ENCODE results near the gene OR51B5.

GRCh38 chr11:5380740-5381342 lies 37.5 kb upstream of the OR51B5 start:
- TF ChIP-seq CTCF (IDR thresholded peaks at IDR 0.05) (peak; percentile 36 to 62 (median 53)), EP300 (IDR thresholded peaks at IDR 0.05; ENCODE audit: low read depth) (no peak), POLR2AphosphoS5 (IDR thresholded peaks at IDR 0.05) (no peak), POLR2A (IDR thresholded peaks at IDR 0.05) (no peak)
